H9 (cell line): ENCODE results near the gene MMP25. TPM values are rescaled to one million over a fixed set of nuclear protein-coding genes. Genes with fewer than 3 reads are reported as not detected.

Source experiments
- DNase-seq: peaks from one replicate; pipeline ENCODE4 v3.0.0-alpha.2; 2017
- H2AFZ ChIP-seq: one replicate; pipeline ENCODE4 v1.6.1; 2013; ENCODE audit warnings: mild to moderate bottlenecking, low read length, control low read depth, moderate library complexity
- H2AK5ac ChIP-seq: 2 replicates; pipeline ENCODE4 v1.6.1; 2013; ENCODE audit warnings: low read length, control low read depth, mixed read lengths; ENCODE audit not compliant: insufficient read length
- H2BK120ac ChIP-seq: one replicate; pipeline ENCODE4 v1.6.1; 2013; ENCODE audit warnings: low read depth, mild to moderate bottlenecking, low read length, control low read depth, inconsistent platforms; ENCODE audit not compliant: poor library complexity, severe bottlenecking
- H2BK12ac ChIP-seq: 2 replicates; pipeline ENCODE4 v1.6.1; 2013; ENCODE audit warnings: low read length, control low read depth, mixed read lengths, low read depth; ENCODE audit not compliant: insufficient read length
- H2BK15ac ChIP-seq: 2 replicates; pipeline ENCODE4 v1.6.1; 2013; ENCODE audit warnings: low read depth, low read length, control low read depth
- H2BK20ac ChIP-seq: one replicate; pipeline ENCODE4 v1.6.1; 2013; ENCODE audit warnings: low read depth, mild to moderate bottlenecking, low read length, control low read depth, inconsistent platforms; ENCODE audit not compliant: poor library complexity, severe bottlenecking
- H2BK5ac ChIP-seq: 2 replicates; pipeline ENCODE4 v1.6.1; 2013; ENCODE audit warnings: low read length, control low read depth, mixed read lengths; ENCODE audit not compliant: insufficient read length
- H3K14ac ChIP-seq: 2 replicates; pipeline ENCODE4 v1.6.1; 2013; ENCODE audit warnings: low read length, control low read depth; ENCODE audit not compliant: insufficient read depth
- H3K18ac ChIP-seq: 2 replicates; pipeline ENCODE4 v1.6.1; 2013; ENCODE audit warnings: low read depth, mild to moderate bottlenecking, mixed read lengths, low read length, control low read depth; ENCODE audit not compliant: insufficient read length
- H3K23ac ChIP-seq: 2 replicates; pipeline ENCODE4 v1.6.1; 2013; ENCODE audit warnings: low read length, control low read depth, mixed read lengths, low read depth; ENCODE audit not compliant: insufficient read length
- H3K23me2 ChIP-seq: 2 replicates; pipeline ENCODE4 v1.6.1; 2013; ENCODE audit warnings: low read depth, mild to moderate bottlenecking, mixed read lengths, low read length, control low read depth; ENCODE audit not compliant: insufficient read length, poor library complexity, severe bottlenecking
- H3K27ac ChIP-seq: 2 replicates; pipeline ENCODE4 v1.5.1; 2013; ENCODE audit warnings: low read length, control low read depth, mixed read lengths, low read depth; ENCODE audit not compliant: insufficient read length
- H3K27me3 ChIP-seq: 2 replicates; pipeline ENCODE4 v1.6.1; 2013; ENCODE audit warnings: low read length, control low read depth, inconsistent platforms; ENCODE audit not compliant: insufficient read depth
- H3K4ac ChIP-seq: 2 replicates; pipeline ENCODE4 v1.6.1; 2013; ENCODE audit warnings: low read depth, mild to moderate bottlenecking, control low read depth, inconsistent platforms, low read length, moderate library complexity
- H3K4me1 ChIP-seq: 2 replicates; pipeline ENCODE4 v1.6.1; 2013; ENCODE audit warnings: low read length, control low read depth, inconsistent platforms; ENCODE audit not compliant: insufficient read depth
- H3K4me2 ChIP-seq: 2 replicates; pipeline ENCODE4 v1.6.1; 2013; ENCODE audit warnings: low read length, control low read depth, mixed read lengths; ENCODE audit not compliant: insufficient read length, insufficient read depth
- H3K56ac ChIP-seq: 2 replicates; pipeline ENCODE4 v1.6.1; 2013; ENCODE audit warnings: low read depth, mild to moderate bottlenecking, mixed read lengths, low read length, control low read depth; ENCODE audit not compliant: insufficient read length
- H3K79me1 ChIP-seq: 2 replicates; pipeline ENCODE4 v1.6.1; 2013; ENCODE audit warnings: low read depth, mild to moderate bottlenecking, moderate library complexity, low read length, control low read depth, inconsistent platforms; ENCODE audit not compliant: insufficient read depth, poor library complexity, severe bottlenecking
- H3K79me2 ChIP-seq: 2 replicates; pipeline ENCODE4 v1.6.1; 2013; ENCODE audit warnings: low read length, control low read depth, inconsistent platforms; ENCODE audit not compliant: insufficient read depth
- H3K9ac ChIP-seq: 2 replicates; pipeline ENCODE4 v1.6.1; 2013; ENCODE audit warnings: low read length, control low read depth, mixed read lengths; ENCODE audit not compliant: insufficient read length; ENCODE audit errors: extremely low read depth
- H3K9me3 ChIP-seq: one replicate; pipeline ENCODE4 v1.6.1; 2013; ENCODE audit warnings: low read depth, low read length, inconsistent platforms; ENCODE audit not compliant: control insufficient read depth
- H3T11ph ChIP-seq: one replicate; pipeline ENCODE4 v1.6.1; 2013; ENCODE audit warnings: mild to moderate bottlenecking, low read length, control low read depth, inconsistent platforms
- H4K20me1 ChIP-seq: one replicate; pipeline ENCODE4 v1.6.1; 2013; ENCODE audit not compliant: control insufficient read depth, insufficient read length, insufficient read depth
- H4K5ac ChIP-seq: 2 replicates; pipeline ENCODE4 v1.6.1; 2013; ENCODE audit warnings: low read depth, mild to moderate bottlenecking, mixed read lengths, low read length, control low read depth; ENCODE audit not compliant: insufficient read length
- H4K8ac ChIP-seq: replicated peaks from 2 replicates; pipeline ENCODE4 v1.6.1; 2013; ENCODE audit warnings: low read length, control low read depth, mixed read lengths, low read depth; ENCODE audit not compliant: insufficient read length
- H4K91ac ChIP-seq: 2 replicates; pipeline ENCODE4 v1.6.1; 2013; ENCODE audit warnings: low read depth, mild to moderate bottlenecking, moderate library complexity, mixed read lengths, low read length, control low read depth; ENCODE audit not compliant: insufficient read length
- H3K27ac Mint-ChIP-seq, 3 experiments: 2 replicates in 2 of 3; 3 replicates in 1 of 3; pipeline ENCODE4 v1.8.0; 2020 to 2021; ENCODE audit warnings: mixed read lengths in 3 of 3, mild to moderate bottlenecking in 1 of 3, moderate library complexity in 1 of 3
- H3K27me3 Mint-ChIP-seq: 2 replicates; pipeline ENCODE4 v1.8.0; 2021; ENCODE audit warnings: low read depth, mild to moderate bottlenecking, moderate library complexity, mixed read lengths
- H3K36me3 Mint-ChIP-seq, 3 experiments: 2 replicates in 2 of 3; 3 replicates in 1 of 3; pipeline ENCODE4 v1.8.0; 2020 to 2021; ENCODE audit warnings: low read depth in 3 of 3, mixed read lengths in 3 of 3; ENCODE audit not compliant: insufficient read depth in 1 of 3
- H3K4me1 Mint-ChIP-seq, 2 experiments: 2 replicates each; pipeline ENCODE4 v1.8.0; 2020; ENCODE audit warnings: mixed read lengths in 2 of 2
- H3K4me3 Mint-ChIP-seq, 2 experiments: 2 replicates in 1 of 2; 3 replicates in 1 of 2; pipeline ENCODE4 v1.8.0; 2020 to 2021; ENCODE audit warnings: mild to moderate bottlenecking in 2 of 2, mixed read lengths in 2 of 2, moderate library complexity in 1 of 2
- H3K9me3 Mint-ChIP-seq, 2 experiments: 2 replicates in 1 of 2; 3 replicates in 1 of 2; pipeline ENCODE4 v1.8.0; 2020; ENCODE audit warnings: mild to moderate bottlenecking in 2 of 2, mixed read lengths in 2 of 2, moderate library complexity in 1 of 2
- CTCF ChIP-seq: fragments of 200-600 bp; sonication (generic); conservative IDR thresholded peaks from 3 replicates; pipeline ENCODE4 v1.8.0; 2021; ENCODE audit warnings: antibody characterized with exemption, mild to moderate bottlenecking
- WGBS: extraction: QIAGEN DNeasy Blood & Tissue Kit; methylation state at CpG from one replicate; pipeline ENCODE4 v1.1.7; 2013; ENCODE audit warnings: missing lambda C conversion rate, low lambda C conversion rate, mixed read lengths; ENCODE audit not compliant: insufficient read length; ENCODE audit errors: extremely low coverage; 5-methylcytosine and 5-hydroxymethylcytosine counted together
- total RNA-seq: library from RNA; stranded (reverse); gene quantifications from 2 replicates; pipeline ENCODE4 v1.2.1, GENCODE V29; 2021

MMP25 gene
- total RNA-seq, 1 experiment from 2014 or later, result 13.5 TPM

- no peak overlapping the region for H3K4ac ChIP-seq
- no peak overlapping the region for H3T11ph ChIP-seq
- H3K4me2 ChIP-seq, result no peak overlapping the region
- Mint-ChIP-seq H3K4me1 (peaks cover 8 to 15% of the 10 kb centered on the region in 2 experiments), H3K4me3 (no peak overlapping the region), H3K9me3 (no peaks in the 10 kb centered on the region; a peak in 2 of 5 replicates), H3K27me3 (peaks cover 62% of the 10 kb centered on the region), H3K27ac (no peak overlapping the region), H3K36me3 (peaks cover 18 to 41% (median 25%) of the 10 kb centered on the region in 3 experiments)
- H3K23me2 ChIP-seq, result peaks cover 20% of the 10 kb centered on the region
- H3K9me3 ChIP-seq, result no peaks in the 10 kb centered on the region
- no peak overlapping the region for H4K8ac ChIP-seq
- no peaks in the 10 kb centered on the region for H3K79me1 ChIP-seq
- H2BK20ac ChIP-seq, result no peak overlapping the region
- H3K18ac ChIP-seq, result no peak overlapping the region
- H2BK120ac ChIP-seq, result no peak overlapping the region
- H4K5ac ChIP-seq, result no peak overlapping the region
- no peak overlapping the region for H3K14ac ChIP-seq
- no peaks in the 10 kb centered on the region for H3K79me2 ChIP-seq
- H3K27me3 ChIP-seq, result peaks cover 2% of the 10 kb centered on the region; the same call in 1 of the 2 replicates
- H2BK15ac ChIP-seq, result no peak overlapping the region
- no peak overlapping the region for H3K23ac ChIP-seq
- H2AFZ ChIP-seq, result no peak overlapping the region
- H2AK5ac ChIP-seq, result no peak overlapping the region
- WGBS, result no CpG with 5 or more reads among the region's 26 CpGs
- no peak for TF ChIP-seq CTCF
- H2BK5ac ChIP-seq, result no peak overlapping the region
- no peak overlapping the region for H3K27ac ChIP-seq
- H3K56ac ChIP-seq, result no peak overlapping the region
- no peaks in the 10 kb centered on the region for H4K20me1 ChIP-seq
- H3K4me1 ChIP-seq, result no peaks in the 10 kb centered on the region
- no peak overlapping the region for H4K91ac ChIP-seq
- H3K9ac ChIP-seq, result no peak overlapping the region
- no peak for DNase-seq
- no peak overlapping the region for H2BK12ac ChIP-seq
Observed at GRCh38 chr16:3049921-3050481, 3.6 kb downstream of the MMP25 start.
